ENCODE measurements around the gene ACTL8. TPM values are rescaled to one million over a fixed set of nuclear protein-coding genes. Genes with fewer than 3 reads are reported as not detected.

The ACTL8 gene
- total RNA-seq, 4 donors from 2014 or later = not detected

DNA sequence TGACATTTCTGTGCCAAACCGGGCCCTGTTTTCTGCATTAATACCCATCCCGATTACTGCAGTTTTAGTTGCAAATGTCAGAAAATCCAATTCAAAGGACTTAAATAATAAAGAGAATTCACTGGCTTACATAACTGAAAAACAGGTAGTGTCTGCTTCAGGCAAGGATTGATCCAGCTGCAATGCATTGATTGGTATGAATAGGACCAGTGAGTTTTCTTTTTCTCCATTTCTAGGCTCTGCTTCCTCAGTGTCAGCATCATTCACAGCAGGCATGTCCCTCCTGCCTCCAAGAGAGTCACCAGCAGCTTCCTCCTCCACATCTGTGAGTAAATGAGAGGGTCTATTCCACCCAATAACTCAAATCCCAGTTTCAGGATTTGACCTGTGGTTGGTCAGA, 33.7 kb upstream of the ACTL8 start:
- no peaks in the 10 kb centered on the region for H3K36me3 ChIP-seq
- TF ChIP-seq EP300 (IDR thresholded peaks at IDR 0.05) (no peak), POLR2A (IDR thresholded peaks at IDR 0.05) (no peak)
- TF ChIP-seq, protein P1, sequence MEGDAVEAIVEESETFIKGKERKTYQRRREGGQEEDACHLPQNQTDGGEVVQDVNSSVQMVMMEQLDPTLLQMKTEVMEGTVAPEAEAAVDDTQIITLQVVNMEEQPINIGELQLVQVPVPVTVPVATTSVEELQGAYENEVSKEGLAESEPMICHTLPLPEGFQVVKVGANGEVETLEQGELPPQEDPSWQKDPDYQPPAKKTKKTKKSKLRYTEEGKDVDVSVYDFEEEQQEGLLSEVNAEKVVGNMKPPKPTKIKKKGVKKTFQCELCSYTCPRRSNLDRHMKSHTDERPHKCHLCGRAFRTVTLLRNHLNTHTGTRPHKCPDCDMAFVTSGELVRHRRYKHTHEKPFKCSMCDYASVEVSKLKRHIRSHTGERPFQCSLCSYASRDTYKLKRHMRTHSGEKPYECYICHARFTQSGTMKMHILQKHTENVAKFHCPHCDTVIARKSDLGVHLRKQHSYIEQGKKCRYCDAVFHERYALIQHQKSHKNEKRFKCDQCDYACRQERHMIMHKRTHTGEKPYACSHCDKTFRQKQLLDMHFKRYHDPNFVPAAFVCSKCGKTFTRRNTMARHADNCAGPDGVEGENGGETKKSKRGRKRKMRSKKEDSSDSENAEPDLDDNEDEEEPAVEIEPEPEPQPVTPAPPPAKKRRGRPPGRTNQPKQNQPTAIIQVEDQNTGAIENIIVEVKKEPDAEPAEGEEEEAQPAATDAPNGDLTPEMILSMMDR (IDR thresholded peaks at IDR 0.05) = no peak
- no peaks in the 10 kb centered on the region for H3K9me3 ChIP-seq
- H3K27me3 ChIP-seq = peaks cover 0 to 19% of the 10 kb centered on the region in 2 donors
- no peak overlapping the region for H3K4me3 ChIP-seq
- no peaks in the 10 kb centered on the region for H3K4me1 ChIP-seq
- no peak for DNase-seq (ENCODE audit: low spot score in 2 of 2)
- no peak overlapping the region for H3K27ac ChIP-seq
- WGBS, 2 donors = 89 to 94% methylated on average over 2 of the region's 2 CpGs

- no peak for TF ChIP-seq POLR2A (IDR thresholded peaks at IDR 0.05)
- TF ChIP-seq, protein P1 (IDR thresholded peaks at IDR 0.05) = no peak
- TF ChIP-seq EP300 (IDR thresholded peaks at IDR 0.05) = no peak
- no peaks in the 10 kb centered on the region for H3K4me1 ChIP-seq
These were observed 31.4 kb upstream of the ACTL8 start for GRCh38 chr1:17723684-17724083.

GRCh38 chr1:17724150-17724549, 31.0 kb upstream of the ACTL8 start:
- TF ChIP-seq POLR2A (IDR thresholded peaks at IDR 0.05) (no peak), EP300 (IDR thresholded peaks at IDR 0.05) (no peak)
- TF ChIP-seq, protein P1 (IDR thresholded peaks at IDR 0.05) = no peak
- no peaks in the 10 kb centered on the region for H3K36me3 ChIP-seq
- peaks cover 0 to 5% of the 10 kb centered on the region in 2 donors for H3K27me3 ChIP-seq
- 77 to 86% methylated on average over 6 of the region's 6 CpGs for WGBS, 2 donors
- H3K27ac ChIP-seq = no peak overlapping the region
- H3K4me1 ChIP-seq = no peaks in the 10 kb centered on the region
- DNase-seq (ENCODE audit: low spot score in 2 of 2) = no peak
- no peaks in the 10 kb centered on the region for H3K9me3 ChIP-seq
- H3K4me3 ChIP-seq = no peak overlapping the region

More at GRCh38 chr1:17723684-17724083, 31.4 kb upstream of the ACTL8 start:
- Histone ChIP-seq H3K9me3 (no peaks in the 10 kb centered on the region), H3K27ac (no peak overlapping the region), H3K27me3 (peaks cover 0 to 5% of the 10 kb centered on the region in 2 donors), H3K36me3 (no peaks in the 10 kb centered on the region), H3K4me3 (no peak overlapping the region)
- WGBS, 2 donors = 39 to 42% methylated on average over 6 of the region's 6 CpGs
- no peak for DNase-seq (ENCODE audit: low spot score in 2 of 2)

DNA sequence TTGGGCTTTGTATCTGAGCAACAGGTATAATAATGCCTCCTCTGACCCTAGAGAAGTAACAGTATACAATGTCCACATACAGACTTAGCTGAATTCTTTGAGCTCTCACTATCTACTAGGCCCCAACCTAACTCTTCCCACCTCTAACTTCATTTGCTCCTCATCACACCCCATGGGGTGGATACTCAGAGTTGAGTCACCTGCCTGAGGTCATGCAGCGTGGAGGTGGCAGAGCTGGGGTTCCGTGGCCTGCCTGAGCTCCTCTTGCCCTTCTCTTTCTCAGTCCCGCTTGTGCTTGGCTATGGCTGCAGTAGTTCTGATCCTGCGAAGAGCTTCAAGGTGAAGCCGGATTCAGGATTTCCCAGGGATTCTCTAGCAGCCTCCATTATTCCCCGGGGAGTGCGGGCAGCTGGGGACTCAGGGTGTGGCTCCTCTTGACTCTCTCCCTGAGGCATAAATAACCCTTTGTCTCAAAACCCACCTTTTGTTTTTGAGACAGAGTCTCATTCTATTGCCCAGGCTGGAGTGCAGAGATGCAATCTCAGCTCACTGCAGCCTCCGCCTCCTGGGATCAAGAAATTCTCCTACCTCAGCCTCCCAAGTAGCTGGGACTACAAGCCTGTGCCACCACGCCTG, 29.9 kb upstream of the ACTL8 start:
- TF ChIP-seq POLR2A (IDR thresholded peaks at IDR 0.05) (no peak), EP300 (IDR thresholded peaks at IDR 0.05) (no peak)
- TF ChIP-seq, protein P1 (IDR thresholded peaks at IDR 0.05) = no peak
- WGBS, 2 donors = 79 to 89% methylated on average over 9 of the region's 9 CpGs
- H3K27ac ChIP-seq = no peak overlapping the region

GRCh38 chr1:17725811-17726582, 29.1 kb upstream of the ACTL8 start:
- TF ChIP-seq, protein P1 (IDR thresholded peaks at IDR 0.05) = no peak
- TF ChIP-seq POLR2A (IDR thresholded peaks at IDR 0.05) (no peak), EP300 (IDR thresholded peaks at IDR 0.05) (no peak)
- Histone ChIP-seq H3K27ac (no peak overlapping the region), H3K36me3 (no peaks in the 10 kb centered on the region), H3K27me3 (peaks cover 0 to 5% of the 10 kb centered on the region in 2 donors), H3K4me1 (no peaks in the 10 kb centered on the region), H3K9me3 (no peaks in the 10 kb centered on the region), H3K4me3 (no peak overlapping the region)
- no peak for DNase-seq (ENCODE audit: low spot score in 2 of 2)
- 58 to 67% methylated on average over 5 to 6 of the region's 7 CpGs for WGBS, 2 donors

More for the DNA sequence above, 29.9 kb upstream of the ACTL8 start:
- no peak overlapping the region for H3K4me3 ChIP-seq
- H3K4me1 ChIP-seq = no peaks in the 10 kb centered on the region
- no peaks in the 10 kb centered on the region for H3K9me3 ChIP-seq
- no peak for DNase-seq (ENCODE audit: low spot score in 2 of 2)
- H3K36me3 ChIP-seq = no peaks in the 10 kb centered on the region
- peaks cover 0 to 5% of the 10 kb centered on the region in 2 donors for H3K27me3 ChIP-seq

Measured in tibial nerve (tissue), 4 donors.